Right hindlimb (tissue), 1 donor: ENCODE data around the gene DHX38.

ENCODE experiments used
- DNase-seq: peaks from one replicate; pipeline ENCODE4 v3.0.0-alpha.2; 2018

DHX38 gene

GRCh38 chr16:72123426-72123825, 29.8 kb downstream of the DHX38 start:
- DNase-seq = no peak

DNA sequence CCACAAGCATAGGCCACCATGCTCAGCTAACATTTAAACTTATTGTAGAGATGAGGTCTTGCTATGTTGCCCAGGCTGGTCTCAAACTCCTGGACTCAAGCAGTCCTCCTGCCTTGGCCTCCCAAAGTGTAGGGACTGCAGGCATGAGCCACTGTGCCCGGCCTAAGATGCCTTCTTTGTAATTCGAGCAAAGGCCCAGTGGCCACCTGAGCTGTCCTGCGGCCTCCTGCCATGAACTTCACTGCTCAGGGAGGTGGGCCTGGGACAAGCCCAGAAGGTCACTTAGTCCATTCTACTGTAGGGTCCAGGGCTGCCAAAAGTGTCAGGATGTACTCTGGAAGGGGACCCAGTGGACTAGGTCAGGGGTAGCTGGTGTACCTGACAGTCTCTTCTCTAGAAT, 30.5 kb downstream of the DHX38 start:
- no peak for DNase-seq

- peak; percentile 81 for DNase-seq
Observed at GRCh38 chr16:72124761-72125634, 31.4 kb downstream of the DHX38 start.

GRCh38 chr16:72125635-72126428, 32.2 kb downstream of the DHX38 start:
- no peak for DNase-seq

- no peak for DNase-seq
Observed at GRCh38 chr16:72126429-72126765, 32.8 kb downstream of the DHX38 start.

DNA sequence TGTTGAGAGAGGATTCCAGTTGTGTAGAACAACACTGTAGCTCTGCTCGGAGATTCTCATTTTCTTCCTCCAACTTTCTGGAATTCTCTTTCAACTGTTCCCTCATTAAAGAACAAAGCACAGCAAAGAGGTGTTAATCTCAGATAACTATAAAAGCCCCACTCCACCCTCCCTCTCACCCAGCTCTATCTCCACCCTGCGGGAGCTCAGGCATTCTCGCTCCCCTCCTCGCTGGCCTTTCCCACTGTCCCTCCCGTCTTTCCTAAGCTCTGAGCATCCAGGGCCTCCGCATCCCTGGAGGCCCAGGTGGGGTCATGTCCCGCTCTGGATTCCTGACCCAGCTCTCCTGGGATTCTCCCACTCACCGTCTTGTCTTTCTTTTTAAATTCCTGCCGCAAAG, 35.1 kb downstream of the DHX38 start:
- no peak for DNase-seq

- no peak for DNase-seq
Observed at GRCh38 chr16:72129976-72130656, 36.5 kb downstream of the DHX38 start.

DNA sequence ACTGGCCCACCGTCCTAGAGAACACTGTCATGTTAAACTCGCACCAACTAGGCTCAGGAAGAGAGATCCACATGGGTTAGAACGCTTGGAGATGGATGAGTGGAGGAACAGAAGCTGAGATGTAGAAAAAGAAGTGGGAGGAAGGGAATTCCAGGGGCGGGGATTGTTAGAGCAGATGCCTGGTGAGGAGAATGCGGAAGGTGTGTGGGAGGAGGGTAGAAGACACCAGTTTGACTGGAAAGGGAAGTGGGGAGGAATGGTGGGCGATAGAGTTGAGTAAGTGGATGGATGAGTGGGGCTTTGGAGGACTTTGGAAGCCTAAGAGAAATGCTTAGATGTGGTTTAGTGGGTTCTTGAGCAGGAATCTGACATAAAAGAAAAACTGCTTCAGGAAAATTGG, 37.4 kb downstream of the DHX38 start:
- no peak for DNase-seq

- DNase-seq = no peak
Observed at GRCh38 chr16:72132726-72133125, 39.1 kb downstream of the DHX38 start.

DNA sequence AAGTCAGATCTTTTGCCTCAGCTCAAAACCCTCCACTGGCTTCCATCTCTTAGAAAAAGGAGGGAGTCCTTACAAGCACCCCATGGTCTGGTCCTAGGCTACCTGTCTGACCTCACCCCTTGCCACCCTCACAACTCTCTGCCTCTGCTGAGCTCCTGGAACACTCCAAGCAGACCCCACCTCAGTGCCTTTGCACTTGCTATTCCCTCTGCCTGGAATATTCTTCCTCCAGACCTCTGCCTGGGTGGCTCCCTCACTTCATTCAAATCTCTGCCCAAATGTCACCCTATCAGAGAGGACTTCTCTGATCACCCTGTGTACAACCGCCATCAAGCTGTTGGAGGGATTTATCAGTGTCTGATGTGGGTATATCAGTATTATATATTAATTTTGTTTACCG, 40.9 kb downstream of the DHX38 start:
- no peak for DNase-seq

GRCh38 chr16:72137380-72138063, 43.9 kb downstream of the DHX38 start:
- no peak for DNase-seq

DNA sequence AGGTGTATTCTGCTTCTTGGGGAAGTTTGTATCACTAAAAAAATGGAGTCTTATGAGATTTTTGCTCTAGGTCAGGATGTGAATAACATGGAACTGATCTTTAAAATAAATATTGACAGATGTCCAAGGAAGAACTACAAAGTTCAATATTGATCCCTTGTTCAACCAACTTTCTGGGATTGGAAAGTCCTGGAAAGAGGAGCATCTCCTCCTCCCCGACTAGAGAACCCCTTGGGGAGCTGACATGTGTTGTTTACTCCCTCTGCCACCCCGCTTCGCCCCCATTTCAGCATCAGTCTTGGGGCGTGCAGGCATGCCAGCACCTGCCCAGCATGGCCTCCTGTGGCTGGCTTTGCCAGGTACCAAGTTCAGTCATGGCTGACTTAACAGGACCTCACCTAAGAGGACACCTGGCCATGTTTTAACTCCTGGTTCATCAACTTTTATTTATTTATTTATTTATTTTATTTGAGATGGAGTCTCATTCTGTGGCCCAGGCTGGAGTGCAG, 44.5 kb downstream of the DHX38 start:
- DNase-seq = no peak

- no peak for DNase-seq
Observed at GRCh38 chr16:72139908-72140307, 46.3 kb downstream of the DHX38 start.

GRCh38 chr16:72142476-72142875, 48.8 kb downstream of the DHX38 start:
- DNase-seq = no peak

DNA sequence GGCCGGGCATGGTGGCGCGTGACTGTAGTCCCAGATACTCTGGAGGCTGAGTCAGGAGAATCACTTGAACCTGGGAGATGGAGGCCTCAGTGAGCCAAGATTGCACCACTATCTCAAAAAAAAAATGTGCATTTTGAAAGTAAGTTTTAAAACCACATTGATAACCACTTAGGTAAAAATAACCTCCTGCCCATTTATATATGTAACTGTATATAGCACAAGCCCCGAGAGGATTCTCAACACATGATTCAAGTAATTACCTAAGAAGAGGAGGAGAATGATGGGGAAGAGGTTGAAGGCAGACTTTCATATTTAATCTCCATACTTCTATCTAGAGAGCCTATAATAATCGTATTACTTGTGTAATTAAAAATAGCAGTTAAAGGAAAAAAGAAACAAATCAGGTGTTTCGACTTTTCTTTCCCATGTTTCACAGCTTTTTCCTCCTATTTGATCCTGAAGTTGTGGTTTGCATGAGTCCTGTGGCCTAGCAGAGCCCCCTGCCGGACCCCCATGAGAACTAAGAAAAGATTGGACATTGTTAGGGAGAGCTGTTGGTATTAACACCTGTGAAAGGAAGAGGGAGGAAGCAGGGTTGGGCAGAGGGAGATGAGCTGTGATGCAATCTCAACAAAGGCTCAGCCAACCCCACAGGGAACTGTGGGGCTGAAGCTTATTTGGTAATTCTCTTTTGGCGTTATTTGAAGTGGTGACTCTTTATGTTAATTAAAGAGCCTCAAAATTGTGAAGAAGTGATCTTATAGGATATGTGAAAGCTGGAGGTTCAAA, 56.2 kb downstream of the DHX38 start:
- no peak for DNase-seq

GRCh38 chr16:72159386-72159785, 65.7 kb downstream of the DHX38 start:
- DNase-seq = no peak

- no peak for DNase-seq
Observed at GRCh38 chr16:72159801-72160200, 66.2 kb downstream of the DHX38 start.

DNA sequence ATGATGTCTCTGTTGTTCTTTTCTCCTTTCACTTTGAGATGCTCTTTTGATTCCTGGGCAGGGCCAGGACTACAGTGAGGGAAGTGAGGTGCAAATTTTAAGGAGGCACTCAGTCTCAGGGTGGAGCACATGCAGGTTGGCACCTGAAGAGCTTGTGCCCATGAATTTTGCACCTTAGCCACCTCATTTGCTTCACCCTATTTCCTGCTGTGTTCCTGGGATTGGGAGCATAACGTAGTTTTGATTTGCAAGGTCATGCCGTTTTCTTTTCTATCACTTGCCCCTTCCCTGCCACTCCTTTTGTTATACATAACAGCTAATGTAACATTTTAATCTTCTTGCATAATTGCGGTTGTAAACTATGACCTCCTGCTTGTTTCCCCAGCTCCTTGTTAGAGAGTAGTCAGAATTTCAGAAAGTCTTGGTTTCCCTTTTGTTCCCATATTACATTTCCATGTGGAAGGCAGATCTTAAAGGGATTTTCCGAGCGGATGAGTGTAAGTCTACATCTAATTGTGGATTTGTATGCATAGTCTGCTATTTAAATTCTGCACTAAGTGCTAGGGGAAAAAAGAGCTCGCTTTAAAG, 68.6 kb downstream of the DHX38 start:
- DNase-seq = no peak
